GM04503 (cell line): ENCODE measurements around the gene OSBP2.

ENCODE experiments used
- DNase-seq: peaks from one replicate; pipeline ENCODE4 v3.0.0-alpha.2; 2012; ENCODE audit warnings: low read depth

OSBP2 gene

GRCh38 chr22:30868663-30869385 is 174.2 kb downstream of the OSBP2 start:
- DNase-seq = no peak

DNA sequence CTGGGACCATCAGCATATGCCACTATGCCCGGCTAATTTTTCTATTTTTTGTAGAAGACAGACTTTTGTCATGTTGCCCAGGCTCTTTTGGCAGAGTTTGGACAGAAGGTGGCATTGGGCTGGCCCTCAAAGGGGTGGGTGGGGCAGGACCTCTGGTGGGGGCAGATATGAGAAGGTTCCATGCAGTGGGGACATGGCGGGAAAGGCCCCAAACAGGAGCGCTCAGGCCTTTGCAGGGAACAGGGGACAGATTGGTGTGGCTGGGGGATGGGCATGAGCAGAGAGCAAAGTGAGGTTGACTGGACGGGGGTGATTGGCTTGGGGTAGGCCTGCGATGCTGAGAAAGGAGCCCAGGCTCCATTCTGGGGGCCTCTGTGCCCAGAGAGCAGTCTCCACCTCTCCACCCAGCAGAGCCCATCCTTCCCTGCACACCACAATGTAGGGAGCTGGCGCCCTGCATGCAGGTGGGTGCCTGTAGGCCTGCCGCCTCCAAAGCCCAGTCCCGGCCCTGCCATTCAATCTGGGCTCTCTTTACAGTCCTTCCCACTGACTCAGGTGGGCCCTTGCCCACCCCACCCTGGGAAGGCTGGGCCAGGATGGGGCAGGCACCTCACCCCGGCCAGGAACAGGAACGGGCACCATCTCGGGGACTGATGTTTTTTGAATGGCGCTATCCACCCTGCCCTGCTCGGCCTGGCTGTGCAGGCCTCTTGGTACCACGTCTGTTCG is 175.2 kb downstream of the OSBP2 start:
- no peak for DNase-seq

DNA sequence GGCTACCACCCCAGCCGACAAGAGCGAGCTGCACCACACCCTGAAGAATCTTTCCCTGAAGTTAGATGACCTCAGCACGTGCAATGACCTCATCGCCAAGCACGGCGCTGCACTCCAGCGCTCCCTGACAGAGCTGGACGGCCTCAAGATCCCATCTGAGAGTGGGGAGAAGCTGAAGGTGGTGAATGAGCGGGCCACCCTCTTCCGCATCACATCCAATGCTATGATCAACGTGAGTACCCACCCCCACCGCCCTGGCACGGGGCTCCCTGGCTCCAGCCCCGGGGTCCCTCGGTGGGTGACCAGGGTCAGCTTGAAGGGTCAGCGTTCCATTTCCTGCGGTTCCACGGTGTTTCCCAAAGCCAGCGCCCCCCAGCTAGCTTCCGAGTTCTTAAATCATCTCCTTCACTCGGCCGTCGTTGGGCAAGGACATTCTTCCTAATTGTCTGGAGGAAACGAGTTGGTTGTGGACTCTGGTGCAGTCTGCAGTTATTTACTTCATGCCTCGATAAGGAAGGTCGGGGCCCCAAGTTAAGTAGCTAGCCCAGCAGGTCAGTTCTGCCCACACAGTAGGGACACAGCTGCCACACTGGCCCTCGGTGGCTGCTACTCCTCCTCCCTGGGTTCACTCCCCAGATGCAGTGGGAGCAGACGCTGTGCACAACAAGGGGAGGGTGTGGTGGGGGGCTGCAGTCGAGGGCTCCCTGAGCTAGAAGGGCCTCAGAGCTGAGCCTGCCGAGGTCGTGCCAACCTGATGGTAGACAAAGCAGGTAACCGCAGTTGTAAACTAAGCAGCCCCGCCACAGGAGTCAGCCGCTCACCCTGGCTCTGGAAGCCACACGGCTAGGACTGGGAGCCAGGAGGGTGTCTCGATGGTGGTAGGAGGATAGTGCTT is 176.0 kb downstream of the OSBP2 start:
- no peak for DNase-seq

DNA sequence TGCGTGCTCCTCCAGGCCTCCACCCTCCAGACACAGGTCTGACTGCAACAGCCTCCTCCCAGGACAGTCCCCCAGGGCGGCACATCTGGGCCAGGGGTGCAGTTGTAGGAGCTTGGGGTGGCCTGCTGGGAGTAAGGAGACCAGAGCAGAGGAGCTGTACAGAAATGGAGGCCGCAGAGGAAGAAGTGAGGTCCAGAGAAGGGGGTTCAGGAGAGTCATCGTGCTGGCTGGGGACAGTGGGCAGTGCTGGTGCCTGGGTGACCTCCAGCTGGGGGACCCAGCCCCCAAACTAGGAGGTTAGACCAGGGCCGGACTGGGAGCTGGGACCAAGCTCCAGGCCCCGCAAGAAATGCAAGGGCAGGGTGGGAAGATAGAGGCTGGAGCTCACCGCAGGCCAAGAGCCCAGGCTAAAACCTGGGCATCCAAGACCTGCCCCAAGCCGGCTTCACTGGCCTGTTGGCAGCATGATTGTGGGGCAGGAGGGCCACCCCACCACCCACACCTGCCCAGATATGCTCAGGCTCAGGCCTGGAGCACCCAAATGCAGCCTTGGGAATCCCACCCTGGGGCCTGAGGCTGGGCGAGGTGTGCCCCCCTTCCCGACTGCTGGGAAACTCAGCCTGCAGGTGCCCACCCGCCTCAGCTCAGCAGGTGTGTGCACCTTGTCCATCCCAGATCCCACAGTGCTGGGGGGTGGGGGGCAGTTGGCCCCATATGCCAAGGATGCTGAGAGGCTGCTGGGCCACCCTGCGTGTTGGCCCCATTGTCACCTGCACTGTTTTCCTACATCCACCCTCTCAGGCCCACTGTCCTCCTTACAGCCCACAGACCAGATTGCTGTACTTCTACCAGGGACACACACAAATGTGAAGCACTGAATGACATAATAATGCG is 177.0 kb downstream of the OSBP2 start:
- no peak for DNase-seq

DNA sequence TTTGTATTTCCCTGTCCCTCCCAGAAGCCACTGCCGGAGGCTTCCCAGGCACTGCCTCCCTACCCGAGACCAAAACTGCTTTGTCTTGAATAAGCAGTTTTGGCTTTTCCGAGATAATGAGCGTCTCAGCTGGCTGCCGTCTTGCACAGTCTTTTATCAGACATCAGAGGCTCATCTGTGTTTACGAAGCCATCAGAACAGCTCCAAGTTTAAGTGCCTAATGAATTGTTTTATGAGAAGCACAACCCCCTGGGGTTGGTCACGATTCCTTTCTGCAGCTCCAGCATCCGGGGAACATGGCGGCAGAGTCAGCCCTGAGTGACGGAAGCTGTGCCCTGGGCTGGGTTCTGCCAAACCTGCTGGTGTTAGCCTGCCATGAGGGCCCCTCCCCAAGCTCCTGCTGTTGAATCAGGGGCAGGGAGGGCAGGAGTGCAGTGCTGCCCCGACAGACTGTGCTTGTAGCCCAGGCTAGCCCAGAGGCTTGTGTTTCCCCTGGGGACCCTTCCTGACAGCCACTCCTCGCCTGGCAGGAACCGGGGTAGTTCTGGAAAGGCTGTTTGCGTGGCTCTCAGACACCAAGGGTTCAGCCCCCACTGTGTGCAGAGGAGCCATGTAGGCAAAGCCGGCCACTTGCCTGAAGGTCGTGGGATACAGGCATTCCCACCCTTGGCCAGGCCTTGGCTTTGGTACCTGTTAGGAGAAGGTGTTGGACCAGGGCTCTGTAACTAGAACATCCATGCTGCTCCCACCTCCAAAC is 177.8 kb downstream of the OSBP2 start:
- no peak for DNase-seq

GRCh38 chr22:30873086-30873650 is 178.5 kb downstream of the OSBP2 start:
- DNase-seq = no peak

DNA sequence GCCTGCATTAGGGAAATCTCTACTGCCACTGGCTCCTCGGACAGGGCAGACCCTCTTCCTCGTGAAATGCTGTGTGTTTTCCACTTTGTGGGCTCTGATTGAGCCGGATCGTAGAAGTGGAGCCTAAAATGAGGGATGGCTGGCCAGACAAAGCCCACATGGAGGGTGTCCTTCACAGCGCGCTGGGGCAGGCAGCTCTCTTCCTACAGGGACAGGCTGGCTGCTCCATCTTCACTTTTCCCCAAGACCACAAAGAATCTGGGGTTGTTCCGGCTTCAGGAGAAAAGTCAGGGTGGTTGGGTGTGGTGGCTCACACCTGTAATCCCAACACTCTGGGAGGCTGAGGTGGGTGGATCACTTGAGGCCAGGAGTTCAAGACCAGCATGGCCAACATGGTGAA is 179.0 kb downstream of the OSBP2 start:
- DNase-seq = no peak

DNA sequence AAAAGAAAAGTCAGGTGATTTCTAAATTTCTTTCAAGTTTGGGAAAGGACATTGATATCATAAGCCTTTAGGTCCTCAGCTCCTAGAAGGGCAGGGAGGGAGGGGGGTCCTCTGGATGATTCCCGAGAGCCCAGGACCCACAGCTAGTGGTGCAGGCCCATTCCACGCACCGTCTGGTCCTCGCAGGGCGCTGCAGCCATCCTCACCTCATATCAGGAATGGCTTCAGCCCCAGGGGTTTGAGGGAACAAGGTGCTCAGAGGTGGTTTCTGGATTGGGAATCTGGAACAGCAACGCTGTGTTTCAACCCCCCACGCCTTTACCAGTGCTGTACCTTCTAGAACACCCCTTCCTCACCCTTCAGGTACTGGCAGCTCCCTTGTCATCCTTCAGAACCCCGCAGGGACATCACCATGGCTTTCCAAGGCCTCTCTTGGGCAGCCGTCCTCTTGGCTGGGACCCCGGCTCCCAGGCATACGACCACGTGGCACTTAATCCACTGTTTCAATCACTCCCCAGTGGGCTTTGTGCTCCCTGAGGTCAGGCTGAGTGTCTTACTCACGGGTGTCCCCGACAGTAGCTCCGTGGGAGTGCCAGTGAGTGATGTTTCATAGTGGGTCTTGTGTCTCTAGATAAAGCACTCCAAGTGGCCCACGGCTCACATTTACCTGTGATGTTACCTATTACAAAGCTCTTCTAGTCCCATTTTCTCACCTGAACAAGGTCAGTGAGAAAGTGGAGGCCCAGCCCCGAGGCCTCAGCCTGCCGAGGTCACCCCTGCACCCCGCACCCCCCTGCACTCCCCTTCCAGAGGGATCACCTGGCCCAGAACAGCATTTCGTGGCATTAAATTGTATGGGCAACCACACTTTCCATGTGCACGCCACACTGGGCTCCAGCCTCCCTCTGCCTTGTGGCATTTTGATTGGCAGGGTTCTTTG is 180.0 kb downstream of the OSBP2 start:
- DNase-seq = no peak

DNA sequence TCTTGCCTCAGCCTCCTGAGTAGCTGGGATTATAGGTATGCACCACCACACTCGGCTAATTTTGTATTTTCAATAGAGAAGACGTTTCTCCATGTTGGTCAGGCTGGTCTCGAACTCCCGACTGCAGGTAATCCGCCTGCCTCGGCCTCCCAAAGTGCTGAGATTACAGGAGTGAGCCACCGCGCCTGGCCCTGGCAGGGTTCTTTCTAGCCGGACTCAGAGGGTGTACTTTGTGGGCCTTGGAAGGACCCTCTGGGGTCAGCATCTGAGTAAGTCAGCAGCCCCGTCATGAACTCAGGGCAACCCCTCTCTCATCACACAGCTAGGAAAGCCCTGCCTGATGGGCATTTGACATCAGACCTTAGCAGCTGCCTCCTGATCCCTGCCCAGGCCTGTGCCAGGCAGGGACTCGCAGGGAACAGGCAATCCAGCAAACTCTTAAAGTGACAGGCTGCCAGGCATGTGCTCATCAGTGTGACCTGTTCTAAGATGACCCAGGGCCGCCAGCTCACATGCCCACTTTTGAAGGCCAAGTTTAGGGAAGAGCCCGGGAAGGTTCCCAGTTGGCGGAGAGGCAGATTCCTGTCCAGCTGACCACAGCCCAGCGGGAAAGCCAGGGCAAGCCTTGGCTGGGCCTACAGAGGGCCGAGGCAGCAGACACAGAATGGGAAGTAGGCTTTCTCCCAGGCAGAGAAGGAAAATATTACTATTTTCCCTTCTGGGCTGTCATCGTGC is 181.0 kb downstream of the OSBP2 start:
- no peak for DNase-seq

DNA sequence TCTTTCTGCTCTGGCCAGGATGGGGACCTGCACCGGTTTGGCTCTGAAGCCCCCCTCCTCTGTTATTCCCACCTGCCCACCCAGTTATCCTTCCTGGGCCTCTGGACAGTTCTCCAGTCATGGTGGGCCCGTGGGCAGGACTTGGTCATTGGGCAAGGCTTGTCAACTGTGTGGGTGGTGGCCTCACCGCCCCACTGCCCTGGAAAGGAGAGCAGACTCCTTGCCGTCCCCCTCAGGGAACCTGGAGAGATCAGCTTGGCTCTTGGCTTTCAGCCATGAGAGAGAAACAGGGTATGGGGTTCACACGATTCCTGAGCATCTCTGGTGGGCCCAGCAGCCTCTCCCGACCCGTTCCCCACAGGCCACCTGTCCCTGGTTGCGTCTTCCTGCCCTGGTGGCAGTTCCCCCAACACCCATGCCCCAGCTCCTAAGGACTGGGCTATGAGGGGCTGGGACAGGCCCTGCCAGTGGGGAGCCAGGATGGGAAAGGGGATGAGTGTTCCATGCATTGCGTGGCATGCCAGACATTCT is 181.6 kb downstream of the OSBP2 start:
- no peak for DNase-seq

- peak; percentile 5 for DNase-seq
Measured at GRCh38 chr22:30876915-30877553, 182.4 kb downstream of the OSBP2 start.

- no peak for DNase-seq
Measured at GRCh38 chr22:30877662-30878515, 183.2 kb downstream of the OSBP2 start.

GRCh38 chr22:30878516-30879414 is 184.1 kb downstream of the OSBP2 start:
- DNase-seq = no peak

GRCh38 chr22:30879415-30879797 is 184.7 kb downstream of the OSBP2 start:
- DNase-seq = no peak

DNA sequence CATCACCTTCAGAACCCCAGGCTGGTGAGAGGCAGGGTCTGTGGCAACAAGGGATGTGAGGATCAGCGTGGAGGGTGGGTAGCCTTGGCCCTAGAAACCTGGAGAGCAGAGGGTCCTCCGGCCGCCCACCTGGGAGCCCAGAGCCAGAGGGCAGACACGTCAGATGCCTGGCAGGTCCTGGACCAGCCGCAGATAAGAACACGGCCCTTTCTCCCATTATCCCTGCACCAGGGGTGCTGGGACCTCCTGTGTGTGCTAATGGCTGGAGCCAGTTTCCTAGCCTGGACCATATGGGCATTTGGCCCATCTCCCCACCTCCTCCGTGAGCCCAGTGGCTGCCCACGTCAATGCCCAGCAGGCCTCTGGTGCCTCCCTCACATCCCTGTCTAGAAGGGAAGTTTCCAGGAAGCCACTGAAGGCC is 185.5 kb downstream of the OSBP2 start:
- DNase-seq = no peak

GRCh38 chr22:30880847-30881246 is 186.2 kb downstream of the OSBP2 start:
- DNase-seq = no peak
